Spleen (tissue), 11 donors: ENCODE measurements around the gene KRT85. TPM values are rescaled to one million over a fixed set of nuclear protein-coding genes. Genes with fewer than 3 reads are reported as not detected.

Experiments used
- DNase-seq: peaks from one replicate; pipeline ENCODE4 v3.0.0-alpha.2; 2020
- H3K27ac ChIP-seq, 8 donors: fragments of 200-600 bp; sonication (generic) in 7 of 8; 1 replicate in 4 of 8; 2 replicates in 4 of 8; pipeline versions ENCODE4 v1.5.0 to v1.8.0; 2016 to 2021; ENCODE audit warnings: inconsistent platforms in 4 of 8, mild to moderate bottlenecking in 4 of 8, moderate library complexity in 1 of 8
- H3K27me3 ChIP-seq, 7 donors: fragments of 200-600 bp; sonication (generic) in 6 of 7; replicated peaks in 1 of 7; 1 replicate in 4 of 7; 2 replicates in 3 of 7; pipeline versions ENCODE4 v1.5.0 to v1.8.0; 2016 to 2021; ENCODE audit warnings: inconsistent platforms in 3 of 7, mild to moderate bottlenecking in 1 of 7
- H3K36me3 ChIP-seq, 6 donors: fragments of 200-600 bp; sonication (generic) in 5 of 6; 1 replicate in 4 of 6; 2 replicates in 2 of 6; pipeline versions ENCODE4 v1.5.0 to v1.8.0; 2016 to 2021; ENCODE audit warnings: inconsistent platforms in 2 of 6
- H3K4me1 ChIP-seq, 6 donors: fragments of 200-600 bp; sonication (generic) in 5 of 6; 1 replicate in 3 of 6; 2 replicates in 3 of 6; pipeline versions ENCODE4 v1.5.0 to v1.8.0; 2016 to 2021; ENCODE audit warnings: inconsistent platforms in 3 of 6
- H3K4me3 ChIP-seq, 8 donors: fragments of 200-600 bp; sonication (generic) in 7 of 8; 1 replicate in 4 of 8; 2 replicates in 4 of 8; pipeline versions ENCODE4 v1.5.0 to v1.8.0; 2016 to 2021; ENCODE audit warnings: inconsistent platforms in 4 of 8, mild to moderate bottlenecking in 4 of 8, moderate library complexity in 2 of 8
- H3K9me3 ChIP-seq, 8 donors: fragments of 200-600 bp; sonication (generic) in 7 of 8; 1 replicate in 4 of 8; 2 replicates in 4 of 8; pipeline versions ENCODE4 v1.5.0 to v1.8.0; 2016 to 2021; ENCODE audit warnings: inconsistent platforms in 4 of 8
- CTCF ChIP-seq, 11 experiments: fragments of 200-600 bp in 7 of 11; fragments of 450-650 bp in 4 of 11; sonication (generic) in 4 of 11; IDR thresholded peaks in 8 of 11; conservative IDR thresholded peaks in 3 of 11; 1 replicate in 7 of 11; 2 replicates in 4 of 11; pipeline versions ENCODE4 v1.4.0 to v1.8.0; 2016 to 2021; ENCODE audit warnings: antibody characterized with exemption in 11 of 11, inconsistent platforms in 4 of 11, mild to moderate bottlenecking in 1 of 11
- POLR2A ChIP-seq, 3 donors: fragments of 450-650 bp; IDR thresholded peaks; one replicate each; pipeline ENCODE4 v1.5.1; 2017; ENCODE audit warnings: antibody characterized with exemption in 3 of 3, mild to moderate bottlenecking in 1 of 3
- POLR2AphosphoS5 ChIP-seq, 3 donors: sonication (generic); formaldehyde crosslinking; IDR thresholded peaks; one replicate each; pipeline ENCODE4 v1.5.1; 2017; ENCODE audit warnings: antibody characterized with exemption in 3 of 3
- WGBS, 5 donors: extraction: QIAGEN DNeasy Blood & Tissue Kit in 3 of 5; methylation state at CpG; one replicate each; pipeline versions ENCODE4 v1.1.5 to v1.1.7; 2013 to 2018; 5-methylcytosine and 5-hydroxymethylcytosine counted together
- intact Hi-C: fragments of 100-400 bp; cut with DNase I; formaldehyde crosslinking; loops from one replicate; pipeline ENCODE4 v1.15.0; 2023; ENCODE audit warnings: low total_unique reads
- polyA plus RNA-seq, 3 donors: library from polyadenylated mRNA; stranded (reverse); fragments of 200-250 nt; gene quantifications; one replicate each; pipeline ENCODE4 v1.2.1, GENCODE V29; 2013
- total RNA-seq, 7 donors: library from RNA; depleted of rRNA in 3 of 7; stranded (reverse); fragments of >200 nt in 3 of 7; fragmentation: NEBNext Ultra II Directional in 4 of 7; extraction: Animal tissue kit (Norgen Biotek cat#: 25700) in 4 of 7; gene quantifications; one replicate each; pipeline versions ENCODE4 v1.1.0 to v1.2.1, GENCODE V29; 2016 to 2021
- donor health status: healthy with polysubstance abuse.
- donor health status: DM: no; HTN: no; CAD: no; lungs with moderate emphysema.
- donor health status: DM: no; HTN: no; CAD: no.
- donor health status: Bipolar disorder and iron deficiency.
- donor health status: healthy.
- donor health status: DM: no; HTN: no; CAD: no.
- donor health status: DM: yes; HTN: yes; CAD: no.

KRT85 gene
- total and polyA plus RNA-seq, 10 donors = 0.52 TPM; not detected in 9

GRCh38 chr12:52395761-52396434 lies 28.6 kb upstream of the KRT85 start:
- Histone ChIP-seq H3K27me3 (peaks cover 0 to 43% (median 0%) of the 10 kb centered on the region in 7 donors), H3K36me3 (no peaks in the 10 kb centered on the region), H3K4me1 (peaks cover 0 to 8% (median 0%) of the 10 kb centered on the region in 6 donors), H3K27ac (no peak overlapping the region), H3K4me3 (no peak overlapping the region), H3K9me3 (no peaks in the 10 kb centered on the region)
- 60 to 82% (median 69%) methylated on average over 20 of the region's 20 CpGs for WGBS, 5 donors
- intact Hi-C loops = no loop called here
- TF ChIP-seq POLR2A (IDR thresholded peaks at IDR 0.05) (no peak), CTCF (IDR thresholded peaks at IDR 0.05 in 8 of 11, conservative IDR thresholded peaks at IDR 0.05 in 3 of 11) (peak in 2 of 11 experiments; percentile 8 to 9), POLR2AphosphoS5 (IDR thresholded peaks at IDR 0.05) (no peak)
- DNase-seq = peak; percentile 63

DNA sequence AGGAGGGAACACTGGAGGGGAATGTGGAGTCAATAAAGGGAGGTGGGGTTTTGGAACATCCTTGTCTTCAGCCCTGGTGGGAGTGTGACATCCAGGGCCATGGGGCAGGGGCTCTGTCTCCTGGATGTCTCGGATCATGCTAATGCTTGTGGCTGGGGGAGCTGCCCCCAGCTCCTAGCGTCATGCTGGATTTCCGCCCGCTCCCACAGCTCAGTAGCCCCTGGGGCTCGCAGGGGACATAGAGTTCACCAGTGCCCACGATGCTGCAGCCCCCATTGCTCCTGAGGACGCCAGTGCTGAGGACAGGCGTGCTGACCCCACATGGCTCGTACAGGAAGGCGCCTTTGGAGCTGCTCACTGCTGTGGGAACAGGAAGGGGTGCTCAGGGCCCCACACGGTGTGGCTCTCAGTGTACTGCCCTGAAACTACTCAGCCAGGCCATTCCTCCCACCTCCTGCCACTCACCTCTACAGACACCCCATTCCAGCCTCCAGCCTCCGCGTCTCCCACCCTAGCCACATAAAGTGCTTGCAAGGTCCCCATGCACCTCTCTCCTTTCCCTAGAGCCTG lies 27.6 kb upstream of the KRT85 start:
- Histone ChIP-seq H3K27me3 (peaks cover 0 to 47% (median 0%) of the 10 kb centered on the region in 7 donors), H3K9me3 (no peaks in the 10 kb centered on the region), H3K36me3 (no peaks in the 10 kb centered on the region), H3K4me1 (peaks cover 0 to 11% (median 0%) of the 10 kb centered on the region in 6 donors), H3K27ac (no peak overlapping the region), H3K4me3 (no peak overlapping the region)
- WGBS, 5 donors = 77 to 82% (median 79%) methylated on average over 5 to 13 of the region's 13 CpGs
- TF ChIP-seq POLR2AphosphoS5 (IDR thresholded peaks at IDR 0.05) = no peak
- no peak for TF ChIP-seq CTCF (IDR thresholded peaks at IDR 0.05 in 8 of 11, conservative IDR thresholded peaks at IDR 0.05 in 3 of 11)
- no peak for TF ChIP-seq POLR2A (IDR thresholded peaks at IDR 0.05)
- intact Hi-C loops = no loop called here
- peak; percentile 59 for DNase-seq

DNA sequence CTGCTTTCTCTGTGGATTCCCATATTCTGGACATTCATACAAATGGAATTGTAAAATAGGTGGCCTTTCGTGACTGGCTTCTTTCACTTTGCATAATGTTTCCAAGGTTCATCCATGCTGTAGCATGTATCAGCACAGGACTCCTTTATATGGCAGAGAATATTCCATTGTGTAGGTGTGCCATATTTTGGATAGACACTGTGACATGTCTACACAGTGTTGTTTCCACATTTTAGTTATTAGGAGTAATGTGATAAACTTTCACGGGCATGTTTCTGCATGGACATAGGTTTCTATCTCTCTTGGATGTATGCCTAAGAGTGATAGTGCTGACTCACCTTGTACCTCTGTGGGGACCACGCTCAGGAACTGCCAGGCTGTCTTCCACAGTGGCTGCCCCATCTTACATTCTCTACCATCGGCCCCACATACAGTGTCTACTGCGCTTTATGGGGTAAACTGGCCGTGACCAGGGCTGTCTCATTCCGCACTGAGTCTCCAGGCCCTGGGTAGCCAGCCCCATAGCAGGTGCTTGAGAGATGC lies 25.3 kb upstream of the KRT85 start:
- Histone ChIP-seq H3K27me3 (peaks cover 0 to 37% (median 0%) of the 10 kb centered on the region in 7 donors), H3K9me3 (no peaks in the 10 kb centered on the region), H3K36me3 (no peaks in the 10 kb centered on the region), H3K4me1 (peaks cover 0 to 11% (median 0%) of the 10 kb centered on the region in 6 donors), H3K27ac (no peak overlapping the region), H3K4me3 (no peak overlapping the region)
- intact Hi-C loops = no loop called here
- DNase-seq = peak; percentile 49
- 74 to 87% (median 81%) methylated on average over 7 of the region's 7 CpGs for WGBS, 5 donors
- no peak for TF ChIP-seq POLR2AphosphoS5 (IDR thresholded peaks at IDR 0.05)
- no peak for TF ChIP-seq POLR2A (IDR thresholded peaks at IDR 0.05)
- TF ChIP-seq CTCF (IDR thresholded peaks at IDR 0.05 in 8 of 11, conservative IDR thresholded peaks at IDR 0.05 in 3 of 11) = no peak

DNA sequence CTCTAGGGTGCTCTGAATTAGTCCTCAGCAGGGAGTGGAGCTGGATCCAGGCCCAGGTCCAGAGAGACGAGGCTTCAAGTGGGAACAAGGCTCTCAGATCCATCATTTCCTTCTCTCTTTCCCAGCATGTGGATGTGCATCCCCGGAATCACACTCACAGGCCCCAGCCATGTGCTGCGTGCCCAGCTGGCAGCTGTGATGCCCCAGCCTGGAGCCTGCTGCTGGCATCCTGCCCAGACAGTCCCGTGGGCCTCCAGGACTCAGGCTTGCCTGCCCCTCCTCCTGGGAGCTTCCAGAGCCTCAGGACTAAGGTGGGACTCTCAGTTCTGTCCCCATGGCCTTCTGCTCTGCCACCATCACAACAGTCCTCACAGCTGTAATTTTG lies 24.3 kb upstream of the KRT85 start:
- Histone ChIP-seq H3K9me3 (no peaks in the 10 kb centered on the region), H3K4me3 (no peak overlapping the region), H3K36me3 (no peaks in the 10 kb centered on the region), H3K4me1 (peaks cover 0 to 11% (median 0%) of the 10 kb centered on the region in 6 donors), H3K27me3 (peaks cover 0 to 37% (median 0%) of the 10 kb centered on the region in 7 donors), H3K27ac (peak overlapping the region in 3 of 8 donors; percentile 23 to 26 (median 23))
- intact Hi-C loops = no loop called here
- TF ChIP-seq POLR2A (IDR thresholded peaks at IDR 0.05) = no peak
- no peak for TF ChIP-seq CTCF (IDR thresholded peaks at IDR 0.05 in 8 of 11, conservative IDR thresholded peaks at IDR 0.05 in 3 of 11)
- no peak for TF ChIP-seq POLR2AphosphoS5 (IDR thresholded peaks at IDR 0.05)
- peak; percentile 63 for DNase-seq
- WGBS, 5 donors = 26 to 64% (median 50%) methylated on average over 4 of the region's 4 CpGs
